ENCODE results near the gene CD99L2. TPM values are rescaled to one million over a fixed set of nuclear protein-coding genes. Genes with fewer than 3 reads are reported as not detected.

CD99L2 gene
- total RNA-seq, 1 experiment from 2014 or later = 19.0 TPM

Other genes starting within 250 kb of the CD99L2 start
- gene MTMR1, start 205.3 kb downstream of the CD99L2 start, total RNA-seq (2014; rRNA removed; shearing (Covaris generic)) = 6.5 and 10.7 TPM in 2 replicates
- 28.1 and 29.5 TPM in 2 replicates for gene HMGB3, start 84.7 kb upstream of the CD99L2 start, total RNA-seq (2014; rRNA removed; shearing (Covaris generic))